Body of pancreas (tissue), 4 donors: ENCODE data around the gene CAPN8.

Experiments
- CTCF ChIP-seq, 7 experiments: fragments of 450-650 bp in 4 of 7; fragments of 200-600 bp in 3 of 7; sonication (generic) in 3 of 7; IDR thresholded peaks; one replicate each; pipeline ENCODE4 v1.5.1; 2016 to 2019; ENCODE audit warnings: antibody characterized with exemption in 7 of 7
- POLR2A ChIP-seq, 3 donors: fragments of 450-650 bp; IDR thresholded peaks; one replicate each; pipeline ENCODE4 v1.6.1; 2016; ENCODE audit warnings: antibody characterized with exemption in 3 of 3, mild to moderate bottlenecking in 2 of 3

DNA sequence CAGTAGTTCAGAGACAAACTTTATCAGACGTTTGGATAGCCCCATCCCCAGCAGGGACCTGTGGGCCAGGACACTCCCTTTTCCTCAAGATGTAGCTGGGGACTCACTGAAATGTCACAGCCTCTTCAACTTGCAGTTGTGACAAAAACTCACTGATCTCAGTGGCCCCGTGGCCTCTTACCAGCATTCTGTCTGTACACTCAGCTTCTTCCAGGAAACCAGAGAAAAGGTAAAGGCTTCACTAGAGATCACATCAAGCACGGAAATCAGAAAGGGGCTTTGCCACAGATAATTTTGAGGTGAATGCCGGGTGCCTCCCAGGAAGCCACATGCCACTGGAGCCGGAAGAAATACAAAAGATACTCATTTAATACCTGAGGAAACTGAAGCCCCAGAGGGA lies 150.1 kb downstream of the CAPN8 start:
- TF ChIP-seq CTCF (IDR thresholded peaks at IDR 0.05) (no peak), POLR2A (IDR thresholded peaks at IDR 0.05) (no peak)
